ENCODE results near the gene PHC2.

The PHC2 gene

DNA sequence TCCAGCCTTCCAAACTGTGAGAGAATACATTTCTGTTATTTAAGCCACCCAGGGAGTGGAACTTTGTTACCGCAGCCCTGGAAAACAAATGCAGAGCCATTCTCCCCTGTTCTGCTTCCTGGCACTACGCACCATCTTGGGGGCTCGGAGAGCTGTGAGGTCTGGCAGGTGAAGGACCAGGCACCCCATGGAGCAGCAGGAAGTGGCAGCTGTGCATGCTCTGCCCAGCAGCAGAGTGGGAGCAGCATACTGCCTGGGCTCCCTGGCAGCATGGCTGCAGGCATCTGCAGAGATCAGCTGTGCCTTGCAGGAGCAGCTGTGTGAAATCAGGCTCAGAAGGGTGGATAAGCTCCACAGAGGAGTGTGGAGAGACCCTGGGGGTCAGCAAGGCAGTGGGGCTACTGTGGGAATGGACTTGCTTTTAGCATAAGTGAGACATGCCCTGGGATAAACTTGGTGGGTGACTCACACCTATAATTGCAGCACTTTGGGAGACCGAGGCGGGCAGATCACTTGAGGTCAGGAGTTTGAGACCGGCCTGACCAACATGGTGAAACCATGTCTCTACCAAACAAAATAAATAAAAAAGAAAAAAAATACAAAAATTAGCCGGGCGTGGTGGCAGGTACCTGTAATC, 23.9 kb upstream of the PHC2 start:
- no peak overlapping the region for H3K4me3 ChIP-seq (ENCODE audit: low read depth, low read length)
- TF ChIP-seq CTCF (IDR thresholded peaks at IDR 0.05; ENCODE audit: low read depth, low read length): no peak

- no peak overlapping the region for H3K4me3 ChIP-seq (ENCODE audit: low read depth, low read length)
- no peak for TF ChIP-seq CTCF (IDR thresholded peaks at IDR 0.05; ENCODE audit: low read depth, low read length)
These were observed 15.7 kb upstream of the PHC2 start for GRCh38 chr1:33446590-33446989.

DNA sequence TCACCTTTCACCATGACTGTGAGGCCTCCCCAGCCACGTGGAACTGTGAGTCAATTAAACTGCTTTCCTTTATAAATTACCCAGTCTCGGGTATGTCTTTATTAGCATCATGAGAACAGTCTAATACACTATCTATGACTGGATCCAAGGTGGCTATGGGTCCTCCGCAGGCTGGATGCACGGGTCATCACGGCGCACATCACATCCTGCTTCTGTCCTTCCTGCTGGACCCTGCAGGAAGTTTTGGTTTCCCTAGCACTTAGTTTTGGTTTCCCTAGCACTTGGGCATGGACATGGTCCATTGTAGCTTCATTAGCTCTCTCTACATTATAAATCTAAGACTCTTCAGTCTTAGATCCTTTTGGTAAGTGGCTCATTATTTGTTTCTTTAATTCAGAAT, 14.2 kb upstream of the PHC2 start:
- H3K4me3 ChIP-seq (ENCODE audit: low read depth, low read length): no peak overlapping the region
- no peak for TF ChIP-seq CTCF (IDR thresholded peaks at IDR 0.05; ENCODE audit: low read depth, low read length)

- no peak overlapping the region for H3K4me3 ChIP-seq (ENCODE audit: low read depth, low read length)
- no peak for TF ChIP-seq CTCF (IDR thresholded peaks at IDR 0.05; ENCODE audit: low read depth, low read length)
These were observed 12.8 kb upstream of the PHC2 start for GRCh38 chr1:33443705-33444180.

- H3K4me3 ChIP-seq (ENCODE audit: low read depth, low read length): no peak overlapping the region
- TF ChIP-seq CTCF (IDR thresholded peaks at IDR 0.05; ENCODE audit: low read depth, low read length): no peak
These were observed 12.3 kb upstream of the PHC2 start for GRCh38 chr1:33443080-33443704.

DNA sequence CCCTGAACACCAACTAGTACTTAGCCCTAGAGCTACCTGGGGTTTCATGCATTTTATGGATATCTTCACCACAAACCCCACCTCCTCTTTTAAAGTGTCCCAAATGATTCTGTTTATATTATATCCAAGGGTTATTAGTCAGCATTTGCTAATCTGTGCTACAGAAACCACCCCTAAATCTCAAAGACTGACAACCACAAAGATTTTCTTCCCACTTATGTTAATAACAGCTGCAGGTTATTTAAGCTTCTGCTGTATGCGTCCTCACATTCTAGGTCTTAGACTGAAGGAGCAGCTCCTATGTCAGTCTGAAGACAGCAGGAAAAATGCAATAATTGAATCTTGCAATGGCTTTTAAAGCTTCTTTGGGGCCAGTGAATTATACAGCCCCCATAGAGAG, 11.2 kb upstream of the PHC2 start:
- no peak for TF ChIP-seq CTCF (IDR thresholded peaks at IDR 0.05; ENCODE audit: low read depth, low read length)
- no peak overlapping the region for H3K4me3 ChIP-seq (ENCODE audit: low read depth, low read length)

- no peak for TF ChIP-seq CTCF (IDR thresholded peaks at IDR 0.05; ENCODE audit: low read depth, low read length)
- no peak overlapping the region for H3K4me3 ChIP-seq (ENCODE audit: low read depth, low read length)
These were observed 10.3 kb upstream of the PHC2 start for GRCh38 chr1:33441088-33441745.
